ENCODE results near the gene EFCC1. TPM values are rescaled to one million over a fixed set of nuclear protein-coding genes. Genes with fewer than 3 reads are reported as not detected.

EFCC1 gene
- total and polyA plus RNA-seq, 7 donors = 0.46 to 15.0 (median 4.6) TPM

GRCh38 chr3:129070086-129070885 is 69.2 kb downstream of the EFCC1 start:
- no peaks in the 10 kb centered on the region for H3K36me3 ChIP-seq
- no peak overlapping the region for H3K27ac ChIP-seq
- WGBS, 2 donors = 75 to 93% methylated on average over 8 of the region's 8 CpGs
- no peak for DNase-seq
- no peak overlapping the region for H3K4me3 ChIP-seq
- no peaks in the 10 kb centered on the region for H3K9me3 ChIP-seq
- no peaks in the 10 kb centered on the region for H3K27me3 ChIP-seq
- H3K4me1 ChIP-seq = peaks cover 0 to 12% (median 9%) of the 10 kb centered on the region in 4 donors
- TF ChIP-seq, protein P1, sequence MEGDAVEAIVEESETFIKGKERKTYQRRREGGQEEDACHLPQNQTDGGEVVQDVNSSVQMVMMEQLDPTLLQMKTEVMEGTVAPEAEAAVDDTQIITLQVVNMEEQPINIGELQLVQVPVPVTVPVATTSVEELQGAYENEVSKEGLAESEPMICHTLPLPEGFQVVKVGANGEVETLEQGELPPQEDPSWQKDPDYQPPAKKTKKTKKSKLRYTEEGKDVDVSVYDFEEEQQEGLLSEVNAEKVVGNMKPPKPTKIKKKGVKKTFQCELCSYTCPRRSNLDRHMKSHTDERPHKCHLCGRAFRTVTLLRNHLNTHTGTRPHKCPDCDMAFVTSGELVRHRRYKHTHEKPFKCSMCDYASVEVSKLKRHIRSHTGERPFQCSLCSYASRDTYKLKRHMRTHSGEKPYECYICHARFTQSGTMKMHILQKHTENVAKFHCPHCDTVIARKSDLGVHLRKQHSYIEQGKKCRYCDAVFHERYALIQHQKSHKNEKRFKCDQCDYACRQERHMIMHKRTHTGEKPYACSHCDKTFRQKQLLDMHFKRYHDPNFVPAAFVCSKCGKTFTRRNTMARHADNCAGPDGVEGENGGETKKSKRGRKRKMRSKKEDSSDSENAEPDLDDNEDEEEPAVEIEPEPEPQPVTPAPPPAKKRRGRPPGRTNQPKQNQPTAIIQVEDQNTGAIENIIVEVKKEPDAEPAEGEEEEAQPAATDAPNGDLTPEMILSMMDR (IDR thresholded peaks at IDR 0.05) = no peak
- TF ChIP-seq POLR2A (IDR thresholded peaks at IDR 0.05) (no peak), POLR2AphosphoS5 (IDR thresholded peaks at IDR 0.05) (no peak), EP300 (IDR thresholded peaks at IDR 0.05) (no peak)
- intact Hi-C loops (cut with DNase I) = no loop called here

DNA sequence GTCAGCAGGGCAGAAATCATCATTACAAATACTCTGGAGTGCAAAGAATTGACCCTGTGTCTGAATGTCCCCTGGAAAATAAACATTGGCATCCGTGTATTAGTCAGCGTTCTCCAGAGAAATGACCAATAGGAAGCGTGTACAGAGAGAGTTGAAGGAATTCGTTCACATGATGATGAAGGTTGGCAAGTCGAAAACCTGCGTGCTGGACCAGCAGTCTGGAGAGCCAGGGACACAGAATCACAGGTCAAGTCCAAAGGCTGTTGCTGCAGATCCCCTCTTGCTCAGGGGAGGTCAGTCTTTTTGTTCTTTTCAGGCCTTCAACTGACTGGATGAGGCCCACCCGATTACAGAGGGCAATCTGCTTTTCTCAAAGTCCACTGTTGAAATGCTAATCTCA is 76.1 kb downstream of the EFCC1 start:
- no peak overlapping the region for H3K27ac ChIP-seq
- no peaks in the 10 kb centered on the region for H3K9me3 ChIP-seq
- no peak for DNase-seq
- 81 to 85% methylated on average over 7 of the region's 7 CpGs for WGBS, 2 donors
- no peaks in the 10 kb centered on the region for H3K27me3 ChIP-seq
- H3K36me3 ChIP-seq = no peaks in the 10 kb centered on the region
- TF ChIP-seq POLR2AphosphoS5 (IDR thresholded peaks at IDR 0.05) = no peak
- TF ChIP-seq, protein P1 (IDR thresholded peaks at IDR 0.05) = no peak
- TF ChIP-seq POLR2A (IDR thresholded peaks at IDR 0.05) = no peak
- no peak overlapping the region for H3K4me3 ChIP-seq
- intact Hi-C loops (cut with DNase I) = no loop called here
- H3K4me1 ChIP-seq = peaks cover 0 to 9% (median 6%) of the 10 kb centered on the region in 4 donors

GRCh38 chr3:129078510-129078909 is 77.4 kb downstream of the EFCC1 start:
- TF ChIP-seq POLR2AphosphoS5 (IDR thresholded peaks at IDR 0.05) (peak in 3 of 4 donors; percentile 45 to 56 (median 48)), POLR2A (IDR thresholded peaks at IDR 0.05) (no peak)
- Histone ChIP-seq H3K4me1 (peaks cover 0 to 9% (median 6%) of the 10 kb centered on the region in 4 donors), H3K9me3 (no peaks in the 10 kb centered on the region), H3K36me3 (no peaks in the 10 kb centered on the region), H3K27me3 (no peaks in the 10 kb centered on the region), H3K4me3 (no peak overlapping the region), H3K27ac (peak overlapping the region in 2 of 4 donors; percentile 43 to 49)
- WGBS, 2 donors = 88 to 92% methylated on average over 8 of the region's 8 CpGs
- intact Hi-C loops (cut with DNase I) = no loop called here
- DNase-seq = no peak

- H3K27ac ChIP-seq = no peak overlapping the region
- 78 to 89% methylated on average over 8 of the region's 8 CpGs for WGBS, 2 donors
- no peaks in the 10 kb centered on the region for H3K9me3 ChIP-seq
- H3K27me3 ChIP-seq = no peaks in the 10 kb centered on the region
- no peak overlapping the region for H3K4me3 ChIP-seq
- H3K4me1 ChIP-seq = peaks cover 0 to 11% (median 6%) of the 10 kb centered on the region in 4 donors
- intact Hi-C loops (cut with DNase I) = no loop called here
- TF ChIP-seq POLR2A (IDR thresholded peaks at IDR 0.05) (no peak), POLR2AphosphoS5 (IDR thresholded peaks at IDR 0.05) (no peak), EP300 (IDR thresholded peaks at IDR 0.05) (no peak)
- TF ChIP-seq, protein P1 (IDR thresholded peaks at IDR 0.05) = no peak
- no peak for DNase-seq
- H3K36me3 ChIP-seq = no peaks in the 10 kb centered on the region
Observed at GRCh38 chr3:129081503-129081902, 80.4 kb downstream of the EFCC1 start.

DNA sequence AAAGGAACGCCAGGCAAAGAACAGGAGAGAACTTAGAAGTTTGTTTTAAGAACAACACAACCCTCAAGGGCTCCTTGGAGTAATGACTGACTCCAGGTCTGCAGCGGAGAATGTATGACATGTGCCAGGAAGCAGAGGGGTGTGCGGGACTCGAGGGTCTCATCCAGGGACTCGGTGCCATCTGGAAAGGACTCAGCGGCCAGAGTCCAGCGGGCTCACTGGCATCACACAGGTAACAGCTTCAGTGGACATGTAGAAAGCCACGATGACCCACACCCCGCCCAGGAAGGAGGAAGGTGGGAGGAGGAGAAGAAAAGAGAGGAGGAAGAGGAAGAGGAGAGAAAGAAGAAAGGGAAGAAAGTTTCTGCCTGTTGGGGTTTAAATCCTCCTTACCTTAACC is 80.9 kb downstream of the EFCC1 start:
- DNase-seq = no peak
- H3K9me3 ChIP-seq = no peaks in the 10 kb centered on the region
- H3K4me1 ChIP-seq = peaks cover 0 to 16% (median 9%) of the 10 kb centered on the region in 4 donors
- intact Hi-C loops (cut with DNase I) = no loop called here
- no peak overlapping the region for H3K27ac ChIP-seq
- H3K27me3 ChIP-seq = no peaks in the 10 kb centered on the region
- no peak overlapping the region for H3K4me3 ChIP-seq
- 78 to 80% methylated on average over 9 of the region's 9 CpGs for WGBS, 2 donors
- H3K36me3 ChIP-seq = no peaks in the 10 kb centered on the region
- TF ChIP-seq POLR2A (IDR thresholded peaks at IDR 0.05) = no peak

Data from sigmoid colon (tissue), 7 donors.